Astrocyte (in vitro differentiated cells and primary cell): ENCODE data around the gene STK38. TPM values are rescaled to one million over a fixed set of nuclear protein-coding genes. Genes with fewer than 3 reads are reported as not detected.
A peak's percentile ranks its signal among the peaks of the same experiment; 100 is the strongest.

Source experiments
- DNase-seq: peaks from one replicate; pipeline ENCODE4 v3.0.0-alpha.2; 2010; ENCODE audit warnings: low read depth
- FAIRE-seq: peaks from 2 replicates; lab custom pipeline; 2011; peaks lifted over from hg19 to GRCh38; lab: Jason Lieb, UNC
- H2AFZ ChIP-seq: 2 replicates; pipeline ENCODE4 v1.6.0; 2012; ENCODE audit warnings: low read depth, low read length, inconsistent platforms
- H3K27ac ChIP-seq: 2 replicates; pipeline ENCODE4 v1.5.1; 2011; ENCODE audit warnings: low read depth, low read length, inconsistent platforms
- H3K27me3 ChIP-seq: 2 replicates; pipeline ENCODE4 v1.6.0; 2011; ENCODE audit warnings: low read length, inconsistent platforms; ENCODE audit not compliant: insufficient read depth
- H3K36me3 ChIP-seq: 2 replicates; pipeline ENCODE4 v1.5.1; 2011; ENCODE audit warnings: low read length, inconsistent platforms; ENCODE audit not compliant: insufficient read depth
- H3K4me1 ChIP-seq: 2 replicates; pipeline ENCODE4 v1.5.1; 2011; ENCODE audit warnings: low read length, inconsistent platforms; ENCODE audit not compliant: insufficient read depth
- H3K4me2 ChIP-seq: 2 replicates; pipeline ENCODE4 v1.6.0; 2012; ENCODE audit warnings: low read length, inconsistent platforms
- H3K4me3 ChIP-seq: 2 replicates; pipeline ENCODE4 v1.5.1; 2011; ENCODE audit warnings: low read depth, mild to moderate bottlenecking, low read length, inconsistent platforms; ENCODE audit not compliant: insufficient read depth
- H3K79me2 ChIP-seq: 2 replicates; pipeline ENCODE4 v1.6.0; 2012; ENCODE audit warnings: mild to moderate bottlenecking, low read length, inconsistent platforms; ENCODE audit not compliant: insufficient read depth
- H3K9ac ChIP-seq: 2 replicates; pipeline ENCODE4 v1.6.0; 2012; ENCODE audit warnings: mild to moderate bottlenecking, low read length, inconsistent platforms
- H3K9me3 ChIP-seq: 2 replicates; pipeline ENCODE4 v1.5.1; 2012; ENCODE audit warnings: low read depth, mild to moderate bottlenecking, low read length, inconsistent platforms; ENCODE audit not compliant: insufficient read depth
- H4K20me1 ChIP-seq: 2 replicates; pipeline ENCODE4 v1.6.0; 2012; ENCODE audit warnings: low read length, inconsistent platforms; ENCODE audit not compliant: insufficient read depth
- H3K27ac Mint-ChIP-seq: one replicate; pipeline ENCODE4 v1.8.0; 2021; ENCODE audit warnings: mild to moderate bottlenecking, mixed read lengths; ENCODE audit not compliant: unreplicated experiment
- H3K27me3 Mint-ChIP-seq: one replicate; pipeline ENCODE4 v1.8.0; 2021; ENCODE audit warnings: low read depth, mixed read lengths; ENCODE audit not compliant: unreplicated experiment
- H3K36me3 Mint-ChIP-seq: one replicate; pipeline ENCODE4 v1.8.0; 2021; ENCODE audit warnings: low read depth, mixed read lengths; ENCODE audit not compliant: unreplicated experiment
- H3K4me1 Mint-ChIP-seq: one replicate; pipeline ENCODE4 v1.8.0; 2021; ENCODE audit warnings: low read depth, mixed read lengths; ENCODE audit not compliant: unreplicated experiment
- H3K4me3 Mint-ChIP-seq: one replicate; pipeline ENCODE4 v1.8.0; 2021; ENCODE audit warnings: mild to moderate bottlenecking, moderate library complexity, mixed read lengths; ENCODE audit not compliant: unreplicated experiment
- H3K9me3 Mint-ChIP-seq: one replicate; pipeline ENCODE4 v1.8.0; 2021; ENCODE audit warnings: mild to moderate bottlenecking, mixed read lengths; ENCODE audit not compliant: unreplicated experiment
- CTCF ChIP-seq: IDR thresholded peaks from 2 replicates; pipeline ENCODE4 v1.5.1; 2011; ENCODE audit warnings: low read depth, mild to moderate bottlenecking, inconsistent platforms, low read length, moderate library complexity; ENCODE audit not compliant: insufficient read depth
- EZH2 ChIP-seq: IDR thresholded peaks from 2 replicates; pipeline ENCODE4 v1.6.1; 2012; ENCODE audit warnings: mild to moderate bottlenecking, low read length, inconsistent platforms; ENCODE audit not compliant: insufficient read depth
- total RNA-seq: library from RNA; stranded (reverse); gene quantifications from 2 replicates; pipeline ENCODE4 v1.2.1, GENCODE V29; 2021

The STK38 gene
- total RNA-seq, 1 donor from 2014 or later: 54.1 TPM

GRCh38 chr6:36506611-36507010, 40.7 kb downstream of the STK38 start:
- Histone ChIP-seq H3K4me1 (no peaks in the 10 kb centered on the region), H4K20me1 (no peaks in the 10 kb centered on the region), H3K4me2 (no peak overlapping the region), H3K9ac (no peak overlapping the region), H3K36me3 (peaks cover 16% of the 10 kb centered on the region), H3K79me2 (no peaks in the 10 kb centered on the region), H3K27me3 (no peaks in the 10 kb centered on the region), H3K27ac (no peak overlapping the region), H3K4me3 (no peak overlapping the region), H2AFZ (no peak overlapping the region), H3K9me3 (no peaks in the 10 kb centered on the region)
- Mint-ChIP-seq H3K4me3 (no peak overlapping the region), H3K27me3 (no peaks in the 10 kb centered on the region), H3K27ac (no peak overlapping the region), H3K9me3 (no peaks in the 10 kb centered on the region), H3K4me1 (peaks cover 1% of the 10 kb centered on the region), H3K36me3 (peaks cover 21% of the 10 kb centered on the region)
- TF ChIP-seq CTCF (no peak), EZH2 (no peak)
- no peak for DNase-seq
- no peak for FAIRE-seq

- no peak for FAIRE-seq
- H4K20me1 ChIP-seq: no peaks in the 10 kb centered on the region
- peaks cover 15% of the 10 kb centered on the region for H3K36me3 ChIP-seq
- no peak overlapping the region for H2AFZ ChIP-seq
- Mint-ChIP-seq H3K4me3 (no peak overlapping the region), H3K9me3 (no peaks in the 10 kb centered on the region), H3K27me3 (no peaks in the 10 kb centered on the region), H3K36me3 (peaks cover 20% of the 10 kb centered on the region), H3K4me1 (peaks cover 1% of the 10 kb centered on the region), H3K27ac (no peak overlapping the region)
- H3K79me2 ChIP-seq: no peaks in the 10 kb centered on the region
- no peak overlapping the region for H3K27ac ChIP-seq
- no peaks in the 10 kb centered on the region for H3K27me3 ChIP-seq
- H3K9ac ChIP-seq: no peak overlapping the region
- no peaks in the 10 kb centered on the region for H3K9me3 ChIP-seq
- no peak overlapping the region for H3K4me3 ChIP-seq
- no peak for TF ChIP-seq CTCF
- no peak for TF ChIP-seq EZH2
- H3K4me1 ChIP-seq: no peaks in the 10 kb centered on the region
- no peak overlapping the region for H3K4me2 ChIP-seq
- DNase-seq: no peak
These were observed 41.3 kb downstream of the STK38 start for GRCh38 chr6:36505744-36506534.

GRCh38 chr6:36504982-36505381, 42.3 kb downstream of the STK38 start:
- Histone ChIP-seq H3K27me3 (no peaks in the 10 kb centered on the region), H3K9ac (no peak overlapping the region), H3K27ac (no peak overlapping the region), H3K4me2 (no peak overlapping the region), H3K79me2 (no peaks in the 10 kb centered on the region), H2AFZ (no peak overlapping the region), H3K4me1 (no peaks in the 10 kb centered on the region), H3K4me3 (no peak overlapping the region), H3K36me3 (peaks cover 11% of the 10 kb centered on the region), H3K9me3 (no peaks in the 10 kb centered on the region), H4K20me1 (no peaks in the 10 kb centered on the region)
- H3K4me3 Mint-ChIP-seq: no peak overlapping the region
- H3K36me3 Mint-ChIP-seq: peaks cover 14% of the 10 kb centered on the region
- no peak for FAIRE-seq
- peaks cover 1% of the 10 kb centered on the region for H3K4me1 Mint-ChIP-seq
- H3K27me3 Mint-ChIP-seq: no peaks in the 10 kb centered on the region
- H3K9me3 Mint-ChIP-seq: no peaks in the 10 kb centered on the region
- H3K27ac Mint-ChIP-seq: no peak overlapping the region
- DNase-seq: peak; percentile 16
- TF ChIP-seq CTCF: no peak
- no peak for TF ChIP-seq EZH2
